ENCODE results near the gene FRMD8. TPM values are rescaled to one million over a fixed set of nuclear protein-coding genes. Genes with fewer than 3 reads are reported as not detected.

FRMD8 gene
- total and polyA plus RNA-seq, 2 donors from 2014 or later = 9.4 to 41.3 TPM

GRCh38 chr11:65420506-65420905 lies 34.1 kb downstream of the FRMD8 start:
- peak in 1 of 5 donors; percentile 30 for DNase-seq
- no peaks in the 10 kb centered on the region for H3K9me3 ChIP-seq (ENCODE audit: control insufficient read depth in 2 of 3, insufficient read depth in 1 of 3, low read length in 3 of 3)
- TF ChIP-seq CTCF (IDR thresholded peaks at IDR 0.05; ENCODE audit: borderline replicate concordance, extremely low read depth, insufficient read depth) = no peak
- H3K27ac ChIP-seq (ENCODE audit: low read depth in 2 of 2, low read length in 2 of 2) = peak overlapping the region; percentile 99 to 100
- H3K4me3 ChIP-seq (ENCODE audit: low read length in 3 of 3) = peak overlapping the region in 2 of 3 donors; percentile 65 to 80
- H3K9ac ChIP-seq (ENCODE audit: low read length in 3 of 3) = peak overlapping the region in 2 of 3 donors; percentile 92 to 97
- H3K4me1 ChIP-seq (ENCODE audit: control insufficient read depth in 2 of 3, insufficient read depth in 2 of 3, low read depth in 1 of 3, low read length in 3 of 3) = peaks cover 5 to 38% (median 37%) of the 10 kb centered on the region in 3 donors
- intact Hi-C loops (cut with DNase I) = no loop called here
- no peak for FAIRE-seq
- no peaks in the 10 kb centered on the region for H3K27me3 ChIP-seq (ENCODE audit: control insufficient read depth, insufficient read depth, low read length)
- H3K36me3 ChIP-seq (ENCODE audit: control insufficient read depth in 2 of 3, insufficient read depth in 3 of 3, low read length in 3 of 3) = peaks cover 0 to 28% (median 15%) of the 10 kb centered on the region in 3 donors

GRCh38 chr11:65420979-65421793 lies 34.7 kb downstream of the FRMD8 start:
- no peak for FAIRE-seq
- intact Hi-C loops (cut with DNase I) = no loop called here

GRCh38 chr11:65421794-65422632 lies 35.6 kb downstream of the FRMD8 start:
- Histone ChIP-seq H3K4me1 (ENCODE audit: control insufficient read depth in 2 of 3, insufficient read depth in 2 of 3, low read depth in 1 of 3, low read length in 3 of 3) (peaks cover 5 to 37% (median 25%) of the 10 kb centered on the region in 3 donors), H3K27me3 (ENCODE audit: control insufficient read depth, insufficient read depth, low read length) (no peaks in the 10 kb centered on the region), H3K9ac (ENCODE audit: low read length in 3 of 3) (peak overlapping the region; percentile 65 to 99 (median 96)), H3K4me3 (ENCODE audit: low read length in 3 of 3) (peak overlapping the region; percentile 70 to 99 (median 98)), H3K36me3 (ENCODE audit: control insufficient read depth in 2 of 3, insufficient read depth in 3 of 3, low read length in 3 of 3) (peaks cover 0 to 43% (median 21%) of the 10 kb centered on the region in 3 donors), H3K9me3 (ENCODE audit: control insufficient read depth in 2 of 3, insufficient read depth in 1 of 3, low read length in 3 of 3) (no peaks in the 10 kb centered on the region), H3K27ac (ENCODE audit: low read depth in 2 of 2, low read length in 2 of 2) (peak overlapping the region; percentile 99 to 100)
- FAIRE-seq (no peak), DNase-seq (peak; percentile 97 to 100 (median 98))
- intact Hi-C loops (cut with DNase I) = no loop called here
- TF ChIP-seq CTCF (IDR thresholded peaks at IDR 0.05; ENCODE audit: borderline replicate concordance, extremely low read depth, insufficient read depth) = no peak

More at GRCh38 chr11:65420979-65421793, 34.7 kb downstream of the FRMD8 start:
- peaks cover 0 to 35% (median 16%) of the 10 kb centered on the region in 3 donors for H3K36me3 ChIP-seq (ENCODE audit: control insufficient read depth in 2 of 3, insufficient read depth in 3 of 3, low read length in 3 of 3)
- H3K4me1 ChIP-seq (ENCODE audit: control insufficient read depth in 2 of 3, insufficient read depth in 2 of 3, low read depth in 1 of 3, low read length in 3 of 3) = peaks cover 5 to 38% (median 31%) of the 10 kb centered on the region in 3 donors
- no peaks in the 10 kb centered on the region for H3K27me3 ChIP-seq (ENCODE audit: control insufficient read depth, insufficient read depth, low read length)
- no peaks in the 10 kb centered on the region for H3K9me3 ChIP-seq (ENCODE audit: control insufficient read depth in 2 of 3, insufficient read depth in 1 of 3, low read length in 3 of 3)
- DNase-seq = peak in 4 of 5 donors; percentile 66 to 97 (median 81)
- no peak for TF ChIP-seq CTCF (IDR thresholded peaks at IDR 0.05; ENCODE audit: borderline replicate concordance, extremely low read depth, insufficient read depth)
- H3K4me3 ChIP-seq (ENCODE audit: low read length in 3 of 3) = peak overlapping the region in 2 of 3 donors; percentile 65 to 80
- H3K27ac ChIP-seq (ENCODE audit: low read depth in 2 of 2, low read length in 2 of 2) = peak overlapping the region; percentile 99 to 100
- H3K9ac ChIP-seq (ENCODE audit: low read length in 3 of 3) = peak overlapping the region in 2 of 3 donors; percentile 96 to 97

Measured in kidney (tissue), 14 donors.